GM12892 (cell line): ENCODE measurements around the gene R3HDM4.
A peak's percentile ranks its signal among the peaks of the same experiment; 100 is the strongest.

Experiments
- DNase-seq: peaks from one replicate; pipeline ENCODE4 v3.0.0; 2011; ENCODE audit not compliant: insufficient read length
- FAIRE-seq: peaks from 2 replicates; lab custom pipeline; 2011; peaks lifted over from hg19 to GRCh38; lab: Jason Lieb, UNC
- POLR2A ChIP-seq: IDR thresholded peaks from 2 replicates; pipeline ENCODE4 v1.6.1; 2011; ENCODE audit warnings: low read depth, low read length, control low read depth
- POLR2AphosphoS5 ChIP-seq: IDR thresholded peaks from 2 replicates; pipeline ENCODE4 v1.6.1; 2011; ENCODE audit warnings: low read depth, low read length, control low read depth
- TAF1 ChIP-seq: IDR thresholded peaks from 2 replicates; pipeline ENCODE4 v1.6.1; 2011; ENCODE audit warnings: low read depth, mild to moderate bottlenecking, control low read depth, low read length, borderline replicate concordance

R3HDM4 gene

GRCh38 chr19:912181-913079 is 589 bp downstream of the R3HDM4 start:
- DNase-seq (peak; percentile 67), FAIRE-seq (no peak)
- TF ChIP-seq POLR2A (no peak), TAF1 (no peak), POLR2AphosphoS5 (no peak)

DNA sequence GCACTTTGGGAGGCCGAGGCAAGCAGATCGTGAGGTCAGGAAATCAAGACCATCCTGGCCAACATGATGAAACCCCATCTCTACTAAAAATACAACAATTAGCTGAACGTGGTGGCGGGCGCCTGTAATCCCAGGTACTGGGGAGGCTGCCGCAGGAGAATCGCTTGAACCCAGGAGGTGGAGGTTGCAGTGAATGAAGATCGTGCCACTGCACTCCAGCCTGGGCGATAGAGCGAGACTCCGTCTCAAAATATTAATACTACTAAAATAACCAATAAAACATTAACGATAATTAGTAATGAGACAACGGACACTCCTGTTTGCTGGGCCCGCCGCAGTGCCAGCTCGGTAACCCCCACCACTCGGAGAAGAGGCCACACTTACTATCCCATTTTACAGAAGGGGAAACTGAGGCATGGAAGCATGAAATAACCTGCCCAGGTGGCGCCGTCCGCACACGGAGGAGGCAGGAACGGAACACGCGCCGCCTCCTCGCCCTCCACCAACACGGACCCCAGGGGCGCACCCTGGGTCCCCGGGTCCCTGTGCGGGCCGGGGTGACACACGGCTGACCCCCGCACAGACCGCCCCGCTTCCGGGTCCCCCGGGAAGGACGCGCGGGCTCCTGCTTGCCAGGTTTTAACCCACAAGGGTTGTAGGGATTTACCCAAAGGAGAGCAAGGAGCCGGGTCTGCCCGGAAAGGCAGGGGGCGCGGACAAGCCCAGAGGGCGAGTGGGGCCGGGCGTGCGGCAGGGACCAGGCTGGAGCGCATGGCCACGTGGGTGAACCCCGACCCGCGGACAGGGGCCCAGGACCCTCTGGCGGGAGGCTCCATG is 1.6 kb downstream of the R3HDM4 start:
- FAIRE-seq: no peak
- no peak for DNase-seq
- TF ChIP-seq POLR2AphosphoS5 (no peak), TAF1 (no peak), POLR2A (no peak)

DNA sequence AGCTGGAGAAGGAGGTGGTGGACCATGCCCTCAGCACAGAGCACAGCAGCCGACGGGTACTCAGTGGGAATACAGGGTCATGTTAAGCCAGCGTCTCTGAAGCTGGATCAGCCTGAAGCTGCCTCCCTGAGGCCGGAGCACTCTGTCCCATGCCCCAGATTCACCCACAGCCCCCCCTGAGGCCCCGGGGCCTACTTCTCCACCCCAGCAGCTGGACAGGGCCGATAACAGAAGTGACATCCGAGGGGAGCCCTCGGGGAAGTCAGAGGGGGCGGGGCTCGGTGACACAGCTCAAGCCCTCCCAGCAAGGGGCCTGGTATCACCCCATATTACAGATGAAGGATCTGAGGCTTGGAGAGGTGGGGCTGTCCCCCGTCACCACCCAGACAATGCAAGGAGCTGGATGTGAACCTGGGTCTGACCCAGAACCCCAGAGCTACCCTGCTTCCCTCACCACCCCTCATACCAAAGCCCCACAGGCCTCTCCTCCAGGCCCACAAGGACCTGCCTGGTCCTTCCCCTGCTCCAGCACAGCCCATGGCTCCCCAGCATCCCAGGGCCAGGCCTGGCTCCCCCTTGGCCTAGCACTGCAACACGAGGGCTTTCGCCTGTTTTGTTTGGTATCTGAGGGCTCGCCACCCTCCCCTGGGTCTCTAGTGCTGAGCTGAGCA is 5.7 kb downstream of the R3HDM4 start:
- FAIRE-seq: peak; percentile 77
- DNase-seq: no peak

DNA sequence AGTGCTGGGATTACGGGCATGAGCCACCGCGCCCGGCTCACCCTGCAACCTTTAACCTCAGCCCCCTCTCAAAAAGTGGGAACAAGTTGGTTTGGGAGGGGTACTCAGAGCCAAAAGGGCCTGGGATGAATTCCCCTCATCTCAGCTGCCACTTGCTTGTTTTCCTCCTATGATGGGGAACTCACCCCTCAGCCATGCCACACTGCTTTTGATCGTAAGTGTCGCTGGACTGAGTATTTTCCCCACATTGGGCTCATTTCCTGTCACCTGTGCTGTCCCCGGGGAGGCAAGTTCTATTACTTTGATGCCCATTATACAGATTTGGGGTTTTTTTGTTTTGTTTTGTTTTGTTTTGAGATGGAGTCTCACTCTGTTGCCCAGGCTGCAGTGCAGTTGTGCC is 6.5 kb downstream of the R3HDM4 start:
- no peak for TF ChIP-seq POLR2A
- no peak for TF ChIP-seq POLR2AphosphoS5

More for the DNA sequence above, 5.7 kb downstream of the R3HDM4 start:
- no peak for TF ChIP-seq TAF1
- TF ChIP-seq POLR2A: no peak
- no peak for TF ChIP-seq POLR2AphosphoS5

DNA sequence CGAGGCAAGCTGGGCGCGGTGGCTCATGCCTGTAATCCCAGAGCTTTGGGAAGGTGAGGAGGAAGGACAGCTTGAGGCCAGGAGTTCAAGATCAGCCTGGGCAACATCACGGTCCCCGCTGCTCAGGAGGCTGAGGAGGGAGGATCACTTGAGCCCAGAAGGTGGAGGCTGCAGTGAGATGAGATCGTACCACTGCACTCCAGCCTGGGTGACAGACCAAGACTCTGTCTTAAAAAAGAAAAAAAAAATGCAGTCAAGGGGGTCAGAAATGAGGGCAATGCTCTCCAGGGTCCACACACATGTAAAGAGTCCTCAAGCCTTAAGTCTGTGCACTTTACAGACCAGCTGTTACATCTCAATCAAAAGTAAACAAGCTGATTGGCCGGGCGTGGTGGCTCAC is 8.5 kb downstream of the R3HDM4 start:
- TF ChIP-seq POLR2AphosphoS5 (no peak), TAF1 (no peak), POLR2A (no peak)
- no peak for DNase-seq
- no peak for FAIRE-seq

More for the DNA sequence above, 6.5 kb downstream of the R3HDM4 start:
- DNase-seq (no peak), FAIRE-seq (peak; percentile 5)

GRCh38 chr19:903266-903797 is 9.7 kb downstream of the R3HDM4 start:
- FAIRE-seq (no peak), DNase-seq (no peak)
- TF ChIP-seq TAF1: no peak
- TF ChIP-seq POLR2AphosphoS5: no peak
- TF ChIP-seq POLR2A: no peak

DNA sequence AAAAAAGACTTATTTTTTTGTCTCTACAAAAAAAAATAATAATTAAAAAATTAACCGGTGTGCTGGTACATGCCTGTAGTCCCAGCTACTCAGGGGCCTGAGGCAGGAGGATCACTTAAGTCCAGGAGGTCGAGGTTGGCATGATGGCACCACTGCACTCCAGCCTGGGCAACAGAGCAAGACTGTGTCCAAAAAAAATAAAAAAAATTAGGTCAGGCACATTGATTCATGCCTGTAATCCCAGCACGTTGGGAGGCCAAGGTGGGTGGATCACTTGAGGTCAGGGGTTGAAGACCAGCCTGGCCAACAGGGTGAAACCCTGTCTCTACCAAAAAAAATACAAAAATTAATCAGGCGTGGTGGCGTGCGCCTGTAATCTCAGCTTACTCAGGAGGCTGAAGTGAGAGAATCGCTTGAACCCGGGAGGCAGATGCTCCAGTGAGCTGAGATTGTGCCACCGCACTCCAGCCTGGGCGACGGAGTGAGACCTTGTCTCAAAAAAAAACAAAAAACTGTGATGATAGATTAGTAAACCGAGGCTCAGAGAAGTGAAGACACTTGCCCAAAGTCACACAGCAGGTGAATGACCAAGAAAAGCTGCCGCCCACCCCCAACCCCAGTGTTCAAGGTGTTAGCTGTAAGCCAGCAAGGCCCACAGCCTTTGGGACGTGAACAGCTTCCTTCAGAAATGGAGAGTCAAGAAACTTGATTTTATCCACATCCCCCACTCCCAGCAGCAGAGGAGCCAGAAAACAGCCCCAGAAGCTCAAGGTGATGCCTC is 10.4 kb downstream of the R3HDM4 start:
- no peak for TF ChIP-seq POLR2AphosphoS5
- TF ChIP-seq TAF1: no peak
- TF ChIP-seq POLR2A: no peak
- FAIRE-seq (no peak), DNase-seq (no peak)

GRCh38 chr19:902093-902370 is 11.0 kb downstream of the R3HDM4 start:
- no peak for FAIRE-seq
- no peak for DNase-seq
- TF ChIP-seq TAF1 (no peak), POLR2AphosphoS5 (no peak), POLR2A (no peak)

DNA sequence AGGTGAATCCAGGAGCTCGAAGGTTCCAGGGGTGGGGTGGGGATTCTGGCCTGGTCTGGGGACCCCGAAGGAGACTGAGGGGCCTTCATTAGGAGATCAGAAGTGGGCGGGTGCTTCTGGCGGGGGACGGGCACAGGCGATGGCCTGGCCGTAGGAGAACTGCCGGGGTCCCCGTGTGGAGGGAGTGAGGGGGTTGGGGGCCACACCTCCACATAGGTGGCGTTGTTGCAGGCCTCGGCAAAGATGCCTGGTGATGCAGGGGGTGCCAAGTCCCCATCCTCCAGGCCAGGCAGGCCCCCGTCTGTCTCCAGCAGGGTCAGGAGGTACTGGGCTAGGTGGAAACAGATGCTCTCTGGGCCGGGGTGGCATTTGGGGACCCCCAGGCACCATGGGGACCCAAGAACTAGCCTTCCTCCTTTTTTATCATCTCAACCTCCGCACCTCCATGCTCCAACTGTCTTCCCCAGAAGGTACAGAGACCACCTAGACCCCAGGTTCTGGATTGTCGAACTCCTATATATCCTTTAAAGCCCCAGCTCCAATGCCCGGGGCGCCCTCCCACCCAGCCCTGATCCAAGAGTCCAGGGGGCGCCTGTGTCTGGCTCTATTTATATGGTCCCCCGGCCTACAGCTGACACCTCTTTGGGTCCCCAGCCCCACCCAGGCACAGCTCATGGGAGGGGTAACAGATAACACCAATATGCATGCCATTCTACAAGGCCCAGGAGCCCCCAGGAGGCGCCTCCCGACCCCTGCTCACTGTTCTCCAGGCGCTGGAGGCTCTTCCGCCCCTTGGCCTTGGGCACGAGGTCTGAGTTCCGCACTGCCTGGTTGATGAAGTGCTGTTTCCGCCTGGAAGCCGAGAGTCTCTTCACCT is 11.6 kb downstream of the R3HDM4 start:
- FAIRE-seq (no peak), DNase-seq (no peak)
- TF ChIP-seq POLR2AphosphoS5: no peak
- no peak for TF ChIP-seq TAF1
- TF ChIP-seq POLR2A: no peak
